HUES64 (cell line): ENCODE measurements around the gene ARHGAP15.

Source experiments
- H3K27ac ChIP-seq: 2 replicates; pipeline ENCODE4 v1.7.0; 2013; ENCODE audit warnings: low read depth, low read length, inconsistent platforms
- H3K27me3 ChIP-seq: 2 replicates; pipeline ENCODE4 v1.6.1; 2013; ENCODE audit warnings: mild to moderate bottlenecking, low read length; ENCODE audit not compliant: insufficient read depth
- H3K36me3 ChIP-seq: 2 replicates; pipeline ENCODE4 v1.6.1; 2013; ENCODE audit warnings: mild to moderate bottlenecking, low read length; ENCODE audit not compliant: insufficient read depth
- H3K4me1 ChIP-seq: 2 replicates; pipeline ENCODE4 v1.6.1; 2013; ENCODE audit warnings: mild to moderate bottlenecking, low read length, moderate library complexity; ENCODE audit not compliant: insufficient read depth
- H3K4me3 ChIP-seq: 2 replicates; pipeline ENCODE4 v1.5.1; 2013; ENCODE audit warnings: mild to moderate bottlenecking, low read length, moderate library complexity
- H3K9ac ChIP-seq: 2 replicates; pipeline ENCODE4 v1.6.1; 2013; ENCODE audit warnings: mild to moderate bottlenecking, low read depth, low read length
- H3K9me3 ChIP-seq: 2 replicates; pipeline ENCODE4 v1.6.1; 2013; ENCODE audit warnings: low read depth, low read length; ENCODE audit not compliant: insufficient read depth
- whole genome bisulfite sequencing: fragments of 150-250, 120-280 bp; methylation state at CpG from one replicate; pipeline ENCODE4 v1.1.7; 2013; ENCODE audit warnings: missing lambda C conversion rate; 5-methylcytosine and 5-hydroxymethylcytosine counted together

ARHGAP15 gene

GRCh38 chr2:143730953-143731260 is 601.7 kb downstream of the ARHGAP15 start:
- H3K9ac ChIP-seq: no peak overlapping the region
- H3K4me3 ChIP-seq: no peak overlapping the region
- H3K27me3 ChIP-seq: no peaks in the 10 kb centered on the region
- H3K36me3 ChIP-seq: no peaks in the 10 kb centered on the region
- no peaks in the 10 kb centered on the region for H3K9me3 ChIP-seq
- H3K4me1 ChIP-seq: peaks cover 7% of the 10 kb centered on the region; the same call in 1 of the 2 replicates
- no peak overlapping the region for H3K27ac ChIP-seq
- WGBS: no CpG with 5 or more reads among the region's 1 CpG

GRCh38 chr2:143732076-143732475 is 602.9 kb downstream of the ARHGAP15 start:
- H3K36me3 ChIP-seq: no peaks in the 10 kb centered on the region
- no peak overlapping the region for H3K27ac ChIP-seq
- H3K27me3 ChIP-seq: no peaks in the 10 kb centered on the region
- no peak overlapping the region for H3K4me3 ChIP-seq
- no peak overlapping the region for H3K9ac ChIP-seq
- peaks cover 7% of the 10 kb centered on the region; the same call in 1 of the 2 replicates for H3K4me1 ChIP-seq
- H3K9me3 ChIP-seq: no peaks in the 10 kb centered on the region

- no peak overlapping the region for H3K9ac ChIP-seq
These were observed 603.7 kb downstream of the ARHGAP15 start for GRCh38 chr2:143732871-143733270.

GRCh38 chr2:143734507-143734906 is 605.3 kb downstream of the ARHGAP15 start:
- H3K36me3 ChIP-seq: no peaks in the 10 kb centered on the region
- no peak overlapping the region for H3K27ac ChIP-seq
- H3K4me3 ChIP-seq: no peak overlapping the region
- no peaks in the 10 kb centered on the region for H3K27me3 ChIP-seq
- WGBS: 97% methylated on average over 1 of the region's 2 CpGs
- H3K9me3 ChIP-seq: no peaks in the 10 kb centered on the region
- no peaks in the 10 kb centered on the region for H3K4me1 ChIP-seq
- H3K9ac ChIP-seq: no peak overlapping the region

More at GRCh38 chr2:143732871-143733270, 603.7 kb downstream of the ARHGAP15 start:
- no peak overlapping the region for H3K4me3 ChIP-seq
- no peaks in the 10 kb centered on the region for H3K27me3 ChIP-seq
- no peaks in the 10 kb centered on the region for H3K9me3 ChIP-seq
- no peak overlapping the region for H3K27ac ChIP-seq
- H3K36me3 ChIP-seq: no peaks in the 10 kb centered on the region
- 95% methylated on average over 2 of the region's 2 CpGs for WGBS
- H3K4me1 ChIP-seq: peaks cover 7% of the 10 kb centered on the region; the same call in 1 of the 2 replicates

GRCh38 chr2:143736904-143737303 is 607.7 kb downstream of the ARHGAP15 start:
- no peaks in the 10 kb centered on the region for H3K27me3 ChIP-seq
- H3K9me3 ChIP-seq: no peaks in the 10 kb centered on the region
- no peak overlapping the region for H3K27ac ChIP-seq
- 96% methylated on average over 3 of the region's 3 CpGs for WGBS
- H3K4me1 ChIP-seq: peaks cover 9% of the 10 kb centered on the region; the same call in 1 of the 2 replicates
- H3K9ac ChIP-seq: no peak overlapping the region
- H3K4me3 ChIP-seq: no peak overlapping the region
- H3K36me3 ChIP-seq: no peaks in the 10 kb centered on the region

- Histone ChIP-seq H3K9me3 (no peaks in the 10 kb centered on the region), H3K4me1 (peaks cover 14% of the 10 kb centered on the region; the same call in 1 of the 2 replicates), H3K4me3 (no peak overlapping the region), H3K27me3 (no peaks in the 10 kb centered on the region), H3K9ac (no peak overlapping the region), H3K36me3 (no peaks in the 10 kb centered on the region), H3K27ac (no peak overlapping the region)
- 86% methylated on average over 5 of the region's 5 CpGs for WGBS
These were observed 611.2 kb downstream of the ARHGAP15 start for GRCh38 chr2:143740431-143740830.

GRCh38 chr2:143741205-143741604 is 612.0 kb downstream of the ARHGAP15 start:
- Histone ChIP-seq H3K27ac (no peak overlapping the region), H3K4me3 (no peak overlapping the region), H3K27me3 (no peaks in the 10 kb centered on the region), H3K9me3 (no peaks in the 10 kb centered on the region), H3K36me3 (no peaks in the 10 kb centered on the region), H3K9ac (no peak overlapping the region), H3K4me1 (peaks cover 14% of the 10 kb centered on the region; the same call in 1 of the 2 replicates)

- WGBS: 97% methylated on average over 5 of the region's 5 CpGs
- no peak overlapping the region for H3K9ac ChIP-seq
- H3K27me3 ChIP-seq: no peaks in the 10 kb centered on the region
- H3K4me3 ChIP-seq: no peak overlapping the region
- no peaks in the 10 kb centered on the region for H3K36me3 ChIP-seq
- peaks cover 14% of the 10 kb centered on the region; the same call in 1 of the 2 replicates for H3K4me1 ChIP-seq
- H3K27ac ChIP-seq: no peak overlapping the region
- H3K9me3 ChIP-seq: no peaks in the 10 kb centered on the region
These were observed 613.4 kb downstream of the ARHGAP15 start for GRCh38 chr2:143742581-143742980.

- 100% methylated on average over 2 of the region's 2 CpGs for WGBS
- Histone ChIP-seq H3K9me3 (no peaks in the 10 kb centered on the region), H3K36me3 (no peaks in the 10 kb centered on the region), H3K4me1 (peaks cover 14% of the 10 kb centered on the region; the same call in 1 of the 2 replicates), H3K27ac (no peak overlapping the region), H3K9ac (no peak overlapping the region), H3K4me3 (no peak overlapping the region), H3K27me3 (no peaks in the 10 kb centered on the region)
These were observed 614.9 kb downstream of the ARHGAP15 start for GRCh38 chr2:143744114-143744513.

- H3K9ac ChIP-seq: no peak overlapping the region
- WGBS: 86% methylated on average over 2 of the region's 2 CpGs
- no peaks in the 10 kb centered on the region for H3K27me3 ChIP-seq
- no peak overlapping the region for H3K4me3 ChIP-seq
- H3K36me3 ChIP-seq: no peaks in the 10 kb centered on the region
- no peak overlapping the region for H3K27ac ChIP-seq
- H3K9me3 ChIP-seq: no peaks in the 10 kb centered on the region
- H3K4me1 ChIP-seq: peaks cover 13% of the 10 kb centered on the region; the same call in 1 of the 2 replicates
These were observed 615.8 kb downstream of the ARHGAP15 start for GRCh38 chr2:143745060-143745459.

- H3K27me3 ChIP-seq: no peaks in the 10 kb centered on the region
- 94% methylated on average over 1 of the region's 1 CpG for WGBS
These were observed 625.5 kb downstream of the ARHGAP15 start for GRCh38 chr2:143754742-143755141.

GRCh38 chr2:143758629-143759330 is 629.6 kb downstream of the ARHGAP15 start:
- Histone ChIP-seq H3K4me1 (peaks cover 66% of the 10 kb centered on the region), H3K36me3 (no peaks in the 10 kb centered on the region), H3K9ac (no peak overlapping the region), H3K27me3 (no peaks in the 10 kb centered on the region), H3K27ac (peak overlapping the region; percentile 57; the same call in 1 of the 2 replicates), H3K4me3 (no peak overlapping the region), H3K9me3 (no peaks in the 10 kb centered on the region)
- 96% methylated on average over 2 of the region's 3 CpGs for WGBS

More at GRCh38 chr2:143754742-143755141, 625.5 kb downstream of the ARHGAP15 start:
- peaks cover 32% of the 10 kb centered on the region for H3K4me1 ChIP-seq
- H3K4me3 ChIP-seq: no peak overlapping the region
- no peaks in the 10 kb centered on the region for H3K36me3 ChIP-seq
- no peak overlapping the region for H3K9ac ChIP-seq
- no peaks in the 10 kb centered on the region for H3K9me3 ChIP-seq
- H3K27ac ChIP-seq: no peak overlapping the region
